HepG2 (cell line): ENCODE measurements around the gene PUS7.

Experiments used
- CTCF ChIP-seq: sonication (generic); formaldehyde crosslinking; IDR thresholded peaks from 2 replicates; pipeline ENCODE4 v1.5.0; 2020; ENCODE audit warnings: mild to moderate bottlenecking, missing genetic modification reagents, moderate library complexity
- ESRRA ChIP-seq: sonication (generic); formaldehyde crosslinking; IDR thresholded peaks from 2 replicates; pipeline ENCODE4 v1.5.1; 2020; ENCODE audit warnings: mild to moderate bottlenecking, low read depth, missing genetic modification reagents
- EZH2 ChIP-seq: conservative IDR thresholded peaks from 2 replicates; pipeline ENCODE4 v1.6.1; 2012; ENCODE audit warnings: mild to moderate bottlenecking, low read depth, low read length, moderate library complexity
- KDM4B ChIP-seq: sonication (generic); formaldehyde crosslinking; IDR thresholded peaks from 2 replicates; pipeline ENCODE4 v1.4.0; 2020; ENCODE audit warnings: missing genetic modification reagents
- KLF9 ChIP-seq: IDR thresholded peaks from 2 replicates; pipeline ENCODE4 v1.6.1; 2016; ENCODE audit warnings: low read depth
- MXI1 ChIP-seq: IDR thresholded peaks from 3 replicates; pipeline ENCODE4 v1.6.1; 2012; ENCODE audit warnings: low read depth, low read length, inconsistent platforms, borderline replicate concordance
- MYNN ChIP-seq: sonication (generic); formaldehyde crosslinking; IDR thresholded peaks from 2 replicates; pipeline ENCODE4 v1.4.0; 2020; ENCODE audit warnings: mild to moderate bottlenecking, low read depth, missing genetic modification reagents
- RFX1 ChIP-seq: fragments of 450-650 bp; IDR thresholded peaks from 2 replicates; pipeline ENCODE4 v1.6.1; 2017
- SATB2 ChIP-seq: sonication (generic); formaldehyde crosslinking; IDR thresholded peaks from 2 replicates; pipeline ENCODE4 v1.5.0; 2020; ENCODE audit warnings: missing genetic modification reagents
- TBL1XR1 ChIP-seq: fragments of 150-350 bp; IDR thresholded peaks from 2 replicates; pipeline ENCODE4 v1.6.1; 2014; ENCODE audit warnings: borderline replicate concordance, low read length; ENCODE audit not compliant: partially characterized antibody
- TEAD3 ChIP-seq: optimal IDR thresholded peaks from 2 replicates; pipeline ENCODE3; 2016; ENCODE audit warnings: borderline replicate concordance
- ZNF597 ChIP-seq: sonication (generic); formaldehyde crosslinking; IDR thresholded peaks from 2 replicates; pipeline ENCODE4 v1.5.0; 2020; ENCODE audit warnings: missing genetic modification reagents
- ZNF704 ChIP-seq: sonication (generic); formaldehyde crosslinking; IDR thresholded peaks from 2 replicates; pipeline ENCODE4 v1.8.1; 2023; ENCODE audit warnings: mild to moderate bottlenecking, inconsistent platforms, moderate library complexity, missing genetic modification reagents, borderline replicate concordance
- ZNF841 ChIP-seq: sonication (generic); formaldehyde crosslinking; IDR thresholded peaks from 2 replicates; pipeline ENCODE4 v1.8.1; 2023; ENCODE audit warnings: missing genetic modification reagents, borderline replicate concordance

- TF ChIP-seq SATB2 (CRISPR knock-in tag) (no peak), KLF9 (CRISPR knock-in tag) (no peak), CTCF (CRISPR knock-in tag) (no peak), TEAD3 (CRISPR knock-in tag) (no peak), EZH2 (no peak), MXI1 (no peak), ZNF841 (CRISPR knock-in tag) (no peak), KDM4B (CRISPR knock-in tag) (no peak), ZNF597 (CRISPR knock-in tag) (no peak), MYNN (CRISPR knock-in tag) (no peak), RFX1 (no peak), ZNF704 (CRISPR knock-in tag) (no peak), TBL1XR1 (no peak), ESRRA (no peak)
Observed at GRCh38 chr7:105448181-105448580, 73.9 kb downstream of the PUS7 start.
